ENCODE data around the gene CSF2. TPM values are rescaled to one million over a fixed set of nuclear protein-coding genes. Genes with fewer than 3 reads are reported as not detected.

The CSF2 gene
- total RNA-seq (2022; extraction: Qiagen RNA extraction): 0.24 to 0.69 TPM (median 0.36 TPM) in 5 replicates

DNA sequence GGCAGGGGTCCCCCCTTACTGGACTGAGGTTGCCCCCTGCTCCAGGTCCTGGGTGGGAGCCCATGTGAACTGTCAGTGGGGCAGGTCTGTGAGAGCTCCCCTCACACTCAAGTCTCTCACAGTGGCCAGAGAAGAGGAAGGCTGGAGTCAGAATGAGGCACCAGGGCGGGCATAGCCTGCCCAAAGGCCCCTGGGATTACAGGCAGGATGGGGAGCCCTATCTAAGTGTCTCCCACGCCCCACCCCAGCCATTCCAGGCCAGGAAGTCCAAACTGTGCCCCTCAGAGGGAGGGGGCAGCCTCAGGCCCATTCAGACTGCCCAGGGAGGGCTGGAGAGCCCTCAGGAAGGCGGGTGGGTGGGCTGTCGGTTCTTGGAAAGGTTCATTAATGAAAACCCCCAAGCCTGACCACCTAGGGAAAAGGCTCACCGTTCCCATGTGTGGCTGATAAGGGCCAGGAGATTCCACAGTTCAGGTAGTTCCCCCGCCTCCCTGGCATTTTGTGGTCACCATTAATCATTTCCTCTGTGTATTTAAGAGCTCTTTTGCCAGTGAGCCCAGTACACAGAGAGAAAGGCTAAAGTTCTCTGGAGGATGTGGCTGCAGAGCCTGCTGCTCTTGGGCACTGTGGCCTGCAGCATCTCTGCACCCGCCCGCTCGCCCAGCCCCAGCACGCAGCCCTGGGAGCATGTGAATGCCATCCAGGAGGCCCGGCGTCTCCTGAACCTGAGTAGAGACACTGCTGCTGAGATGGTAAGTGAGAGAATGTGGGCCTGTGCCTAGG, at the start of gene CSF2:
Gene CSF2 (plus strand): TSS at position 559 of the 783 bp plus-strand sequence. CDS start 35 bp downstream, at position 594.

DNA sequence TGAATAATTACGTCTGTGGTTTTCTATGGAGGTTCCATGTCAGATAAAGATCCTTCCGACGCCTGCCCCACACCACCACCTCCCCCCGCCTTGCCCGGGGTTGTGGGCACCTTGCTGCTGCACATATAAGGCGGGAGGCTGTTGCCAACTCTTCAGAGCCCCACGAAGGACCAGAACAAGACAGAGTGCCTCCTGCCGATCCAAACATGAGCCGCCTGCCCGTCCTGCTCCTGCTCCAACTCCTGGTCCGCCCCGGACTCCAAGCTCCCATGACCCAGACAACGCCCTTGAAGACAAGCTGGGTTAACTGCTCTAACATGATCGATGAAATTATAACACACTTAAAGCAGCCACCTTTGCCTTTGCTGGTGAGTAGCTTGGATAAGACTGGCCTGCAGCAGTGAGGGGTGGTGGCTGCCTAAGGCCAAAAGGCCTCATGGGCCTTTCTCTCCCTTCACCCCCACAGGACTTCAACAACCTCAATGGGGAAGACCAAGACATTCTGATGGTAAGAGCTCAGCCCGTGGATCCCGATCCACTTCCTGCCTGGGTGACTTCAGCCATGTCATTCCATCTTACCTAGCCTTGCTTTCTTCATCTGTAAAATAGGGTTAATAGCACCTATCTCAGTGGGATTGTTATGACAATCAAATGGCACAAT, 13.0 kb upstream of the CSF2 start, which contains the start of gene IL3:
Gene IL3 (plus strand): TSS at position 155 of the 661 bp plus-strand sequence. CDS start 52 bp downstream, at position 207.

Other genes starting within 250 kb of the CSF2 start
- gene MEIKIN, start 128.1 kb upstream of the CSF2 start, total RNA-seq (2022; extraction: Qiagen RNA extraction): not detected in 5 replicates
- 0.06 to 0.07 TPM in 2 of 5 replicates, not detected in the others for gene ACSL6, start 62.1 kb upstream of the CSF2 start, total RNA-seq (2022; extraction: Qiagen RNA extraction)
- gene IL3, start 13.1 kb upstream of the CSF2 start, total RNA-seq (2022; extraction: Qiagen RNA extraction): not detected in 5 replicates
- gene P4HA2, start 154.1 kb downstream of the CSF2 start, total RNA-seq (2022; extraction: Qiagen RNA extraction): 42.0 to 49.8 TPM (median 49.1 TPM) in 5 replicates
- 0.27 to 1.1 TPM (median 0.64 TPM) in 5 replicates for gene PDLIM4, start 183.9 kb downstream of the CSF2 start, total RNA-seq (2022; extraction: Qiagen RNA extraction)
- 5.3 to 5.7 TPM (median 5.5 TPM) in 5 replicates for gene SLC22A4, start 220.6 kb downstream of the CSF2 start, total RNA-seq (2022; extraction: Qiagen RNA extraction)

Measured in A549 treated with Mapracorat at 1 μM for 4 hours (cell line).